AG09319 (cell line): Measurements from ENCODE around the gene PADI6.

Experiments used
- DNase-seq: peaks from one replicate; pipeline ENCODE4 v3.0.0-alpha.2; 2010; ENCODE audit warnings: low read depth; ENCODE audit errors: extremely low read depth
- CTCF ChIP-seq: IDR thresholded peaks from 2 replicates; pipeline ENCODE4 v1.5.1; 2011; ENCODE audit warnings: low read depth, mild to moderate bottlenecking, inconsistent platforms, low read length, moderate library complexity

PADI6 gene

GRCh38 chr1:17429183-17429582 lies 57.2 kb downstream of the PADI6 start:
- no peak for TF ChIP-seq CTCF

GRCh38 chr1:17432412-17432811 lies 60.4 kb downstream of the PADI6 start:
- DNase-seq, result no peak
- TF ChIP-seq CTCF, result no peak

More at GRCh38 chr1:17429183-17429582, 57.2 kb downstream of the PADI6 start:
- no peak for DNase-seq

GRCh38 chr1:17433261-17433660 lies 61.3 kb downstream of the PADI6 start:
- no peak for DNase-seq
- no peak for TF ChIP-seq CTCF

- no peak for TF ChIP-seq CTCF
- DNase-seq, result no peak
Measured at GRCh38 chr1:17434016-17434415, 62.0 kb downstream of the PADI6 start.

- no peak for DNase-seq
- TF ChIP-seq CTCF, result no peak
Measured at GRCh38 chr1:17434601-17435000, 62.6 kb downstream of the PADI6 start.

- TF ChIP-seq CTCF, result no peak
- DNase-seq, result no peak
Measured at GRCh38 chr1:17436380-17437174, 64.6 kb downstream of the PADI6 start.

GRCh38 chr1:17437260-17437579 lies 65.2 kb downstream of the PADI6 start:
- no peak for TF ChIP-seq CTCF
- no peak for DNase-seq
